K562 (cell line): ENCODE results near the gene TCF3. TPM values are rescaled to one million over a fixed set of nuclear protein-coding genes. Genes with fewer than 3 reads are reported as not detected.

ENCODE experiments used
- ADNP ChIP-seq: fragments of 200-800 bp; sonication (Bioruptor generic); IDR thresholded peaks from 2 replicates; pipeline ENCODE4 v1.6.1; 2016; ENCODE audit warnings: missing genetic modification characterization, missing compliant biosample characterization
- BRCA1 ChIP-seq, 2 experiments: fragments of 450-650 bp in 1 of 2; sonication (generic) in 1 of 2; formaldehyde crosslinking in 1 of 2; IDR thresholded peaks; 2 replicates each; pipeline versions ENCODE4 v1.5.0 to v1.6.1; 2017 to 2020; ENCODE audit warnings: mild to moderate bottlenecking in 1 of 2, missing genetic modification reagents in 1 of 2
- CEBPG ChIP-seq, 3 experiments: fragments of 200-800 bp in 1 of 3; sonication (Bioruptor generic) in 1 of 3; sonication (generic) in 1 of 3; formaldehyde crosslinking in 1 of 3; IDR thresholded peaks in 2 of 3; conservative IDR thresholded peaks in 1 of 3; 2 replicates each; pipeline versions ENCODE4 v1.6.1 to v1.8.0; 2016 to 2022; ENCODE audit warnings: missing compliant biosample characterization in 2 of 3, missing genetic modification characterization in 2 of 3, mild to moderate bottlenecking in 1 of 3, missing genetic modification reagents in 1 of 3
- CEBPZ ChIP-seq: fragments of 150-350 bp; IDR thresholded peaks from 2 replicates; pipeline ENCODE4 v1.6.1; 2014; ENCODE audit warnings: low read depth, mild to moderate bottlenecking, low read length, borderline replicate concordance
- KHSRP ChIP-seq: fragments of 450-650 bp; IDR thresholded peaks from 2 replicates; pipeline ENCODE4 v1.6.1; 2017
- MYC ChIP-seq, 2 experiments: fragments of 250-450 bp in 1 of 2; sonication (Bioruptor Pico) in 1 of 2; IDR thresholded peaks; 2 replicates each; pipeline versions ENCODE4 v1.5.1 to v1.6.1; 2012 to 2021; ENCODE audit warnings: low read depth in 2 of 2, borderline replicate concordance in 1 of 2, improper control_type of control experiment in 1 of 2, low read length in 1 of 2, mild to moderate bottlenecking in 1 of 2, moderate library complexity in 1 of 2
- NR3C1 ChIP-seq: sonication (generic); formaldehyde crosslinking; IDR thresholded peaks from 2 replicates; pipeline ENCODE4 v1.8.1; 2022; ENCODE audit warnings: missing genetic modification reagents
- PREB ChIP-seq: sonication (generic); formaldehyde crosslinking; IDR thresholded peaks from 2 replicates; pipeline ENCODE4 v1.8.1; 2023; ENCODE audit warnings: mild to moderate bottlenecking, missing genetic modification reagents
- PYGO2 ChIP-seq: fragments of 450-650 bp; IDR thresholded peaks from 2 replicates; pipeline ENCODE4 v1.6.1; 2016; ENCODE audit warnings: mild to moderate bottlenecking, missing genetic modification characterization, moderate library complexity, missing compliant biosample characterization
- REST ChIP-seq, 2 experiments: fragments of 450-650 bp; formaldehyde crosslinking in 1 of 2; IDR thresholded peaks; 2 replicates each; pipeline versions ENCODE4 v1.4.0 to v1.6.1; 2014 to 2020; ENCODE audit warnings: mild to moderate bottlenecking in 2 of 2, borderline replicate concordance in 1 of 2, low read depth in 1 of 2
- XRCC4 ChIP-seq: IDR thresholded peaks from one replicate; pipeline ENCODE4 v1.6.1; 2011; ENCODE audit not compliant: insufficient read depth, insufficient read length; ENCODE audit errors: extremely low read depth
- ZNF76 ChIP-seq: fragments of 250-450 bp; sonication (Bioruptor Pico); IDR thresholded peaks from 2 replicates; pipeline ENCODE4 v1.4.0; 2020; ENCODE audit warnings: mild to moderate bottlenecking, moderate library complexity, borderline replicate concordance
- polyA plus RNA-seq, 8 experiments: library from polyadenylated mRNA; depleted of rRNA in 4 of 8; stranded (reverse) in 5 of 8; unstranded in 3 of 8; fragments of >200 nt; fragmentation: Nextera tagmentation in 2 of 8; fragmentation: Illumina TruSeq in 1 of 8; extraction: Ambion mirVana in 2 of 8; extraction: Trizol in 1 of 8; gene quantifications; 2 replicates each; pipeline versions ENCODE4 v1.2.1 to v1.2.3, GENCODE V29; 2011 to 2014; ENCODE audit warnings: inconsistent platforms in 1 of 8, missing spikeins in 1 of 8
- total RNA-seq, 7 experiments: library from RNA; depleted of rRNA in 6 of 7; stranded (reverse); fragments of >200 nt in 6 of 7; fragmentation: Illumina TruSeq in 2 of 7; extraction: Trizol in 2 of 7; gene quantifications; 2 replicates each; pipeline versions ENCODE4 v1.2.1 to v1.2.3, GENCODE V29; 2011 to 2021; ENCODE audit warnings: low replicate concordance in 1 of 7

The TCF3 gene
- total and polyA plus RNA-seq, 9 of the 15 experiments (the other 6 are each of a cell fraction or from before 2014, with no cell fraction given), result 5.6 to 259 (median 84.0) TPM

- TF ChIP-seq PREB (CRISPR knock-in tag) (no peak), CEBPZ (no peak), MYC (IDR thresholded peaks at IDR 0.05; ENCODE audit: low read depth, low read length) (no peak), MYC (CRISPR knock-in tag; IDR thresholded peaks at IDR 0.05; ENCODE audit: borderline replicate concordance, low read depth) (no peak), CEBPG (CRISPR knock-in tag; IDR thresholded peaks at IDR 0.05) (no peak), CEBPG (tag; conservative IDR thresholded peaks at IDR 0.05 in 1 of 2, IDR thresholded peaks at IDR 0.05 in 1 of 2) (no peak), BRCA1 (IDR thresholded peaks at IDR 0.05) (no peak), BRCA1 (CRISPR knock-in tag; IDR thresholded peaks at IDR 0.05) (no peak), XRCC4 (no peak), PYGO2 (no peak), KHSRP (no peak), ZNF76 (CRISPR knock-in tag) (no peak), REST (IDR thresholded peaks at IDR 0.05; ENCODE audit: borderline replicate concordance) (no peak), REST (CRISPR knock-in tag; IDR thresholded peaks at IDR 0.05; ENCODE audit: low read depth) (no peak), NR3C1 (CRISPR knock-in tag) (no peak), ADNP (tag) (peak; percentile 99)
Observed at GRCh38 chr19:1676351-1677266, 24.2 kb upstream of the TCF3 start (continued).
